Kasumi-1 (cell line): ENCODE data around the gene NDUFA13.

Experiments
- DNase-seq, 2 experiments: peaks; one replicate each; lab custom pipeline; 2025; lab: John Stamatoyannopoulos, UW

The NDUFA13 gene

GRCh38 chr19:19548915-19549759, 33.1 kb downstream of the NDUFA13 start:
- DNase-seq: no peak

DNA sequence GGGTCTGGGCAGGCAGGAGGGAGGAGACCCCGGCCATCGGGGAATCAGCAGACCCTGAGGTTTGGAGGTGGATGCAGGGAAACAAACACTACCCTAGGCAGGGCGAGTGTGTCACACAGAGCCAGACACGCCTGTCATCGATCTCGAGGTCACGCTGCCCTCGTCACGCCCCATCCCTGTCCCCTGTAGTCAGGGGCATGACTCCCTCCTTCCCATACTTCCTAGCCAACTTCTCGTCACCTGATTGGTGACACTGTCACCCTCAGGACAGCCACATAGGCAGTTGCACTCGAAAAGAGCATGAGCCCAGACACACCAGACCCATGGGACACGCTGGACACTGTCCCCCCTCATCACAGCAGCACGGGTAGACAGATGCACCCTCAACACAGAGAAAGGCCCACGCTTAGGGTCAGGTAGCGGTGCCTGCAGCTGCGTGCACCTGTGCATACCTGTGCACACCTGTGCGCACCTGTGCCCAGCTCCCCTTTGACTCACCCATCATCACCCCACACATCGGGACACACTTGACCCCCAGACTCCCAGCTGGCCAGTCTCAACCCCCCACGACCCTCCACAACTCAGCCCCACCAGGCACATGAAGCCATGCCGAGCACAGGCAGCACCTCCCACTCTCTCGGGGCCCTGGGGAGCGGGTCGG, 33.9 kb downstream of the NDUFA13 start:
- no peak for DNase-seq

- no peak for DNase-seq
Observed at GRCh38 chr19:19550485-19550929, 34.5 kb downstream of the NDUFA13 start.

DNA sequence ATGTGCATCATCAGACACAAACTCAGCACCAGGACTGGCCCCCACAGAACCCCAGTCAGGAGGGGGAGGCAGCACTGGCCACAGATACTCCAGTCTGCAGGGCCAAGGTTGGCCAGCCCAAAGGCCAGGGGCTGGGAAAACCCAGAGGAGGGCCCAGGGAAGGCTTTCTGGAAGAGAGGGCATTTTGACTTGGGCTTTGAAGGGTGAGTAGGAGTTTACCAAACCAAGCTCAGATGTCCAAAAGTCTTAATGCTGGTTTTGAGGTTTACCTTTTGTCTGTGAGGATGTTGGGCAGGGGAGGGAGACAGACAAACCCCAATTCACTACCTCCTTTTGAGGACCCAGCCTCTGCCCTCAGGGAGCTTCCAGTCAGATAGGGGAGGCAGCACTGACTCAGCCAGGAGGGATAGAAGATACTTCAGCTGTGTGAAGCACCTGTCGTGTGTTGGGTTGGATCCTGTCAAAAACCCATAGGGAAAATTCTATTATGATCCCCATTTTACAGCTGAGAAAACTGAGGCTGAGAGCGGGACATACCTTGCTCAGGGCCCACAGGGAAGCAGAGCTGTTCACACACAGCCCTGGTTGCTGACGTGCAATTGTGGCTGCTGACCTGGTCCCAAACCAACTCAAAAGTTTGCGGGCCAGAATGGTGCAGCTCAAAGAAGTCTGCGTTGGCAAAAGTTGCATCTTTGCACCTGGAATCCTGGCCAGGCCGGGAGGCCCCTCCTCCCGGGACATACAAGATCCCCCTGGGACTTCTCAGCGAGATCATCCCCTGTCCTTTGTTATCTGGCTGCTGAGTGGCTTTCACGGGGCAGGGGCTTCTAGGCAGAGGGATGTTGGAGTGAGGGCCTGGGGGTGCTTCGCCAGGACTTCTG, 35.2 kb downstream of the NDUFA13 start:
- DNase-seq: no peak

DNA sequence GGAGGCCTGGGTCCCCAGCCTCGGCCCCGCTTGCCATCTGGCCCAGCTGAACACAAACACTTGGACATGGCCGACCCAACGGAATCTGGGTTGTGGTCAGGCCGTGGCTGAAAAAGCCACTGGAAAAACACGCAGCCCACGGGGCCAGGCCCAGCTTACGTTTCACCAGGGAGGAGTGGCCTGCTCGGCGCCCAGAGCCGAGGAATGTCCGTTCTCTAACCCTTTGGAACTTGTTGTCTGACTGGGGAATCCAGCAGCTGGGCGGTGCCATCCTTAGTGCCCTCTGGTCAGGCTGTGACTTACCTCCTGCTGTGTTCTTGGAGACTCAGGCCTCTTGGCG, 35.8 kb downstream of the NDUFA13 start:
- no peak for DNase-seq

DNA sequence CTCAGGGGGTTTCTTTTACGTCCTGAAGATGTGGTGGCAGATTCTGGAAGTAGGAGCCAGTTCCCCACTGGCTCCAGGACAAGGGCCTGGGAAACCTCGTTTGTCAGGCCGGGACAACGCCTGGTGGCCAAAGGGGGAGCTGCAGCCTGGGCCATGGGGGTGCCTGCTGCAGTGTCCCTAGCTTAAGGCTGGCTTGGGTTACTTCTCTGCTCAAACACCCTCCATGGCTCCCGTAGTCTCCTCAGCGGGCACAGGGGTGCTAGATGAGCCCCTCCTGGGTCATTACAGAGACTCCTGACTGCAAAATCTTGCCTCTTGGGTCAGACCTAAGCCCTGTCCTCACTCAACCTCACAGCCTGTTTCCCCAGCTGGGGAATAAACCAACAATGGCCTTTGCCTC, 36.8 kb downstream of the NDUFA13 start:
- peak in 1 of 2 experiments; percentile 20 for DNase-seq

GRCh38 chr19:19553670-19554069, 37.6 kb downstream of the NDUFA13 start:
- DNase-seq: no peak

DNA sequence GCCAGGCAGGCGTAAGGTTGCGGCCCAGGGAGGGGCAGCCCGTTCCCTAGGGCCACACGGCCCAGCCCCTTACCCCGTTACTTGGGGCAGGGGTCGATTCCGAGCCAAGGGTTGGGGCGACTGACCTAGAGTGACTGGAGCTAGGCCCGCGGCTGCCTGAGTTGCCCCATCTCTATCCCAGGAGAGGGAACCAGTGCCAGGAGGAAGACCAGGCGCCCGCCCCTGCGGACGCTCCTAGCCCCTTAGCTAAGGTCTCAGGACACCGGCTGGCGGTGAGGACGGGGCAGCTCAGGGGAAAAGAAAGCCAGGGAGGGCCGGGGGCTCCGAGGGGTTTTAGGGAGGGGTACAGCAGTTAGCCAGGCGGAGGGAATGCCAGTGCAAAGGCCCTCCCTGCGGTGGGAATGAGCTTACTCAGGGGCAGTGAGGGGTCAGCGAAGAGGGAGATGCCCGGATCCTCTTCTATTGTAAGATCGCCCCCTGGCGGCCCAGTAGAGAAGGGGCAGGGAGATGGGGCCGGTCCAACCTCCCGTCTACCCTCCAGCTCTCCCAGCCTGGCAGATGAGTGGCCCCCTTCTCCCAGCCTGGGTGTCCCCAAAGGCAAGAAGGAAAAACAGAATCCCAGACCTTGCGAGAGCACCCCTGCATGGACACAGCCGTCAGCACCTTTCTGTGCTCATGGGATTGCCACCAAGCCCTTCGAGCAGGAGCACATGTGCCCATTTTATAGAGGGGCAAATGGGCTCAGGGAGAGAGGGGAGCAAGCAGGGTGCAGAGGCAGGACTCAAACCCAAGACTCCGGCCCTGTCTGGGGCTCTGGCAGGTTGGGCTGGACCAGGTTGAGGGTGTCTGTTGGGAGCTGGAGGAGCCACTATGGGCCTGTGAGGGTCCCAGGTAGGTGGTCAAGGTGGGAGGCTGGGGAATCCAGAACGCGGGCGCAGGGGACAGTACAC, 38.3 kb downstream of the NDUFA13 start:
- peak; percentile 31 to 35 for DNase-seq

- DNase-seq: no peak
Observed at GRCh38 chr19:19558055-19558454, 42.0 kb downstream of the NDUFA13 start.

DNA sequence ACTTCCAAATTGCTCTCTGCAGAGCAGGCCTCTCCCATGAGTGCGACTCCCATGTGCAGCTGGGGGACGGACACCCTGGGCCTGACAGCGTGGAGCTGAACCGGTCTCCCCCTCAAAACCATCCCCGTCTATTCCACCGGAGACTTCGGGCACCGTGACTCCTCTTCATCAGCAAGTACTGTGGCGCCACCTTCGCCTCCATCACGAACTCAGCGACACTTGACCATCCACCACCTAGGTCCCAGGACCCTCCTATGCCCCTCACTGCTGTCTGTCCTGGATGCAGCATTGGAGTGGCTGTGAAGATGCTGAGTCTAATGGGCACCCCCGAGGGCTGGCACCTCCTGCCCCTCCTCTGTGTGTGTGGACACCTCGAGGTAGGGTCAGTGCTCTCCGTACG, 42.6 kb downstream of the NDUFA13 start:
- DNase-seq: no peak

DNA sequence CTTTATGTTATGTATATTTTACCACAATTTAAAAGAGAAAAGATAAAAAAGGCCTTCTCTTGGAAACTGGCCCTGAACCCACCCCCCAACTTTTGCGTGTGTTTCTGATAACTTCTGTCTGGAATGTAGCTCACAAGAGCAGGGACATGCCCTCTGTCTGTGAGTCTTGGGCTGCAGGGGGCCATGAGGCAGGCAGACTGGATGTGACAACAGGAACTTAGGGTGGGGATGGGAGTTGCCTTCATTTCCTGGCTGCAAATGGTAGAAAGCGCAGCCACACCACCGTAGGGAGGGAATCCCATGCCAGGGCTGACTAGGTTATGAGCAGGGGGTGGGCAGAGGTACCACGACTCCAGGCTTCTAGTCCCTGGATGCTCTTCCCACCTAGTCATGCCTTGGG, 43.9 kb downstream of the NDUFA13 start:
- DNase-seq: peak; percentile 14 to 20

GRCh38 chr19:19561946-19562664, 46.1 kb downstream of the NDUFA13 start:
- DNase-seq: no peak

GRCh38 chr19:19562665-19563347, 46.8 kb downstream of the NDUFA13 start:
- no peak for DNase-seq

DNA sequence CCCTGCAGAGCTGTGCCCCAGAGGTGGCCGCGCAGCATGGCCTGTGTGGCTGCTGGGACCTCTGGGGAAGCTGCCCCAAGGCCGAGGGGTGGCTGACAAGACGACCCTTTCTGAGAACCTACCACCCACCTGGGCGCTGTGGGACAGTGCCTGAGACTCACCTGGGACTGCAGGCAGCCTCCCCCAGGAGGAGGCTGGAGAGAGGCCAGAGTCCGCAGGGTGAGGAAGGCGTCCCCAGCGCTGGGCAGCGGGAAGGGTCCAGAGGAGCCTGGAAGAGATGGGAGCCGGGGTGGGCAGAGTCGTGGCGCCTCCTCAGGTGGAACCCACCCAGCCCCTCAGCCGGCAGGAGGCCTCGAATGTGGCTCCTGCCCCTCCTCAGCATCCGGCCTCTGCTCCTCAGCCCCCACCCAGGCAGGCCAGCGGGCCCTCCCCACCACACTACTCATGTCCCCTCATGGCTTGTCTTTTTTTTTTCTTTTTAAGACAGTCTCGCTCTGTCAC, 47.4 kb downstream of the NDUFA13 start:
- DNase-seq: no peak

- no peak for DNase-seq
Observed at GRCh38 chr19:19566306-19566705, 50.3 kb downstream of the NDUFA13 start.

DNA sequence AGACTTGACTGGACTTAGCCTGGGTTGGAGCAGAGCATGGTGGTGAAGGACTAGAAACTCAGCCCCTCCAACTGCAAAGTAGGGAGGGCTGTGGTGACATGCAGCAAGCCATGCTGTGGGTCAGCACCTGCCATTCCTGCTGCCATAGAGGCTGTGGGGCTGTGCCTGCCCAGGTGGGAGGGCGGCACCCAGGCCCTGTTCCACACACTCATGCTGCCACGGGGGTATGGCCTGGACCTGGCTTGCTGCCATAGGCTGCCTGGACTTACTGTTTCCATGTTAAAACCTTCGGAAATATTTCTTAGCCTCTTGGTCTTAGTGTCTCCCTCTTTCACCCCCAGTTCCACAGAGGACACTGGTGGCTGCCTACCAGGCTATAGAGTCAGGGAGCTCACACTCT, 51.4 kb downstream of the NDUFA13 start:
- no peak for DNase-seq

DNA sequence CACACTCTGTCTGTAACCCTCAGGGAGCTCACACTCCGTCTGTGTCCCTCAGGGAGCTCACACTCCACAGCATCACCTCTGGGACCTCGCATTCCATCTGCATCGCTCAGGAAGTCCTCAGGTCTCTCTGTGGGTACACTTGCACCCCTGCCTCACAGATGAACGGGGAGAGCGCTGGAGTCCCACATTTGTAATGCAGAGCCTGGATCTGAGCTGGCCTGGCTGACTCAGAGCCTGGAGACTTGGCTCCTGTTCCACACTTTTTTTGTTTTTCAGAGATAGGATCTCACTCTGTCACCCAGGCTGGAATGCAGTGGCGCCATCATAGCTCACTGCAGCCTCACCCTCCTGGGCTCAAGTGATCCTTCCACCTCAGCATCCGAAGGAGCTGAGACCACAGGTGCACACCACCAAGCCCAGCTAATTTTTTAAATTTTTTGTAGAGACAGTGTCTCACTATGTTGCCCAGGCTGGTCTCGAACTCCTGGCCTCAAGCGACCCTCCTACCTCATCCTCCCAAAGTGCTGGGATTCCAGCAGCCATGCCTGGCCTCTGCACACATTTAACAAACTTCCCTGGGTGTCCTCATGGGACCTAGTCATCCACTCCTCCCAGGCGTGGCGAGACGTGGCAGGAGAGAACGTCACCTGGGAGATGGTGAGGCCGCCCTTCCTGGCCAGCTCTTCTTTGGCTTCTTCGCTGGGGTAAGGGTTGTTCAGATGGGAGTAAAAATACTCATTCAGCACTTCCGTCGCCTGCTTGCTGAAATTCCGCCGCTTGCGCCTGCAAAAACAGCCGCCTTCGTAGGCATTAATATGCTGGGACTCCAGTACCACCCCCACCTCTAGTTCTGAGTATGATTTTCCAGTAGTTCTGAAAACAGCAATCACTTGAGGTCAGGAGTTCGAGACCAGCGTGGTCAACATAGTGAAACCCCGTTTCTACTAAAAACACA, 53.1 kb downstream of the NDUFA13 start:
- no peak for DNase-seq

GRCh38 chr19:19570571-19570970, 54.5 kb downstream of the NDUFA13 start:
- DNase-seq: no peak
